ENCODE measurements around the gene RHOT1. TPM values are rescaled to one million over a fixed set of nuclear protein-coding genes. Genes with fewer than 3 reads are reported as not detected.

RHOT1 gene
- total RNA-seq, 1 experiment from 2014 or later: 24.4 TPM

- no peak overlapping the region for H2AFZ ChIP-seq (ENCODE audit: low read length)
- H3K79me2 ChIP-seq (ENCODE audit: insufficient read depth, low read length): no peaks in the 10 kb centered on the region
- peaks cover 0 to 2% (median 2%) of the 10 kb centered on the region in 3 experiments; a peak in 2 of 7 replicates for H3K36me3 Mint-ChIP-seq (ENCODE audit: insufficient read depth in 1 of 3, low read depth in 3 of 3)
- no peak overlapping the region for H2BK12ac ChIP-seq (ENCODE audit: insufficient read length, low read depth, low read length)
- no peak overlapping the region for H2BK120ac ChIP-seq (ENCODE audit: low read depth, low read length, poor library complexity, severe bottlenecking)
- no peak overlapping the region for H3K27ac ChIP-seq (ENCODE audit: insufficient read length, low read depth, low read length)
- peaks cover 6% of the 10 kb centered on the region; the same call in 1 of the 2 replicates for H3K4me1 ChIP-seq (ENCODE audit: insufficient read depth, low read length)
- no peak overlapping the region for H4K91ac ChIP-seq (ENCODE audit: insufficient read length, low read depth, low read length)
- H4K5ac ChIP-seq (ENCODE audit: insufficient read length, low read depth, low read length): no peak overlapping the region
- H4K8ac ChIP-seq (replicated peaks; ENCODE audit: insufficient read length, low read depth, low read length): no peak overlapping the region
- H3K4me3 Mint-ChIP-seq: 0 out of 5 replicates have a peak overlapping the region, but pooled peaks of 1 of the 2 experiments have one; percentile 29
- no peak for DNase-seq
- H3K4me2 ChIP-seq (ENCODE audit: insufficient read depth, insufficient read length, low read length): no peak overlapping the region
- H3K27me3 ChIP-seq (ENCODE audit: insufficient read depth, low read length): no peaks in the 10 kb centered on the region
- no peak overlapping the region for H2BK20ac ChIP-seq (ENCODE audit: low read depth, low read length, poor library complexity, severe bottlenecking)
- no peaks in the 10 kb centered on the region for H4K20me1 ChIP-seq (ENCODE audit: control insufficient read depth, insufficient read depth, insufficient read length)
- H3K18ac ChIP-seq (ENCODE audit: insufficient read length, low read depth, low read length): no peak overlapping the region
- H3K56ac ChIP-seq (ENCODE audit: insufficient read length, low read depth, low read length): no peak overlapping the region
- WGBS (ENCODE audit: extremely low coverage, insufficient read length, low lambda C conversion rate): no CpG with 5 or more reads among the region's 3 CpGs
- H3K9me3 Mint-ChIP-seq: no peaks in the 10 kb centered on the region
- H3K23me2 ChIP-seq (ENCODE audit: insufficient read length, low read depth, low read length, poor library complexity, severe bottlenecking): no peaks in the 10 kb centered on the region
- no peak overlapping the region for H3K9ac ChIP-seq (ENCODE audit: extremely low read depth, insufficient read length, low read length)
- no peak overlapping the region for H2BK15ac ChIP-seq (ENCODE audit: low read depth, low read length)
- H3K4me1 Mint-ChIP-seq: peaks cover 30 to 36% of the 10 kb centered on the region in 2 experiments
- H2AK5ac ChIP-seq (ENCODE audit: insufficient read length, low read length): no peak overlapping the region
- no peak for TF ChIP-seq CTCF (conservative IDR thresholded peaks at IDR 0.05)
- H3K23ac ChIP-seq (ENCODE audit: insufficient read length, low read depth, low read length): no peak overlapping the region
- peak overlapping the region in 1 of 3 experiments; percentile 33; a peak in 1 of 7 replicates for H3K27ac Mint-ChIP-seq
- H3K9me3 ChIP-seq (ENCODE audit: control insufficient read depth, low read depth, low read length): no peaks in the 10 kb centered on the region
- no peak overlapping the region for H3K4ac ChIP-seq (ENCODE audit: low read depth, low read length)
- H3K79me1 ChIP-seq (ENCODE audit: insufficient read depth, low read depth, low read length, poor library complexity, severe bottlenecking): no peaks in the 10 kb centered on the region
- no peaks in the 10 kb centered on the region for H3K27me3 Mint-ChIP-seq (ENCODE audit: low read depth)
- H2BK5ac ChIP-seq (ENCODE audit: insufficient read length, low read length): no peak overlapping the region
- no peak overlapping the region for H3K14ac ChIP-seq (ENCODE audit: insufficient read depth, low read length)
- no peak overlapping the region for H3T11ph ChIP-seq (ENCODE audit: low read length)
Measured at GRCh38 chr17:32226886-32227285, 84.6 kb downstream of the RHOT1 start.

Data from H9 (cell line).